ENCODE data around the gene RBM10. TPM values are rescaled to one million over a fixed set of nuclear protein-coding genes. Genes with fewer than 3 reads are reported as not detected.

RBM10 gene
- total RNA-seq, 3 donors from 2014 or later = 28.2 to 33.1 (median 31.0) TPM

- Histone ChIP-seq H3K4me1 (no peaks in the 10 kb centered on the region), H3K27ac (no peak overlapping the region), H3K27me3 (peaks cover 0 to 21% of the 10 kb centered on the region in 2 donors), H3K9me3 (peaks cover 3 to 11% of the 10 kb centered on the region in 2 donors), H3K4me3 (no peak overlapping the region), H3K36me3 (no peaks in the 10 kb centered on the region)
- DNase-seq (ENCODE audit: low spot score in 2 of 2) = no peak
- TF ChIP-seq CTCF (IDR thresholded peaks at IDR 0.05) (no peak), POLR2AphosphoS5 (IDR thresholded peaks at IDR 0.05) (no peak), POLR2A (IDR thresholded peaks at IDR 0.05) (no peak)
- intact Hi-C loops (cut with DNase I; ENCODE audit: low total_unique reads) = no loop called here
These were observed 19.4 kb downstream of the RBM10 start for GRCh38 chrX:47164420-47164819.

- Histone ChIP-seq H3K36me3 (no peaks in the 10 kb centered on the region), H3K27me3 (peaks cover 0 to 36% of the 10 kb centered on the region in 2 donors), H3K9me3 (peaks cover 3 to 11% of the 10 kb centered on the region in 2 donors), H3K4me1 (no peaks in the 10 kb centered on the region), H3K4me3 (no peak overlapping the region), H3K27ac (no peak overlapping the region)
- intact Hi-C loops (cut with DNase I; ENCODE audit: low total_unique reads) = no loop called here
- TF ChIP-seq CTCF (IDR thresholded peaks at IDR 0.05) (no peak), POLR2A (IDR thresholded peaks at IDR 0.05) (no peak), POLR2AphosphoS5 (IDR thresholded peaks at IDR 0.05) (no peak)
- no peak for DNase-seq (ENCODE audit: low spot score in 2 of 2)
These were observed 21.1 kb downstream of the RBM10 start for GRCh38 chrX:47166126-47166525.

- Histone ChIP-seq H3K27me3 (peaks cover 0 to 49% of the 10 kb centered on the region in 2 donors), H3K27ac (no peak overlapping the region), H3K4me3 (no peak overlapping the region), H3K9me3 (peaks cover 3 to 11% of the 10 kb centered on the region in 2 donors), H3K36me3 (no peaks in the 10 kb centered on the region), H3K4me1 (no peaks in the 10 kb centered on the region)
- DNase-seq (ENCODE audit: low spot score in 2 of 2) = no peak
- intact Hi-C loops (cut with DNase I; ENCODE audit: low total_unique reads) = no loop called here
- no peak for TF ChIP-seq POLR2AphosphoS5 (IDR thresholded peaks at IDR 0.05)
- no peak for TF ChIP-seq CTCF (IDR thresholded peaks at IDR 0.05)
- TF ChIP-seq POLR2A (IDR thresholded peaks at IDR 0.05) = no peak
These were observed 23.6 kb downstream of the RBM10 start for GRCh38 chrX:47168495-47169073.

GRCh38 chrX:47169273-47169672 is 24.3 kb downstream of the RBM10 start:
- no peak for DNase-seq (ENCODE audit: low spot score in 2 of 2)
- no peaks in the 10 kb centered on the region for H3K36me3 ChIP-seq
- intact Hi-C loops (cut with DNase I; ENCODE audit: low total_unique reads) = no loop called here
- peaks cover 0 to 54% of the 10 kb centered on the region in 2 donors for H3K27me3 ChIP-seq
- H3K9me3 ChIP-seq = peaks cover 2 to 10% of the 10 kb centered on the region in 2 donors
- no peak overlapping the region for H3K27ac ChIP-seq
- no peaks in the 10 kb centered on the region for H3K4me1 ChIP-seq
- no peak for TF ChIP-seq CTCF (IDR thresholded peaks at IDR 0.05)
- no peak for TF ChIP-seq POLR2A (IDR thresholded peaks at IDR 0.05)
- no peak overlapping the region for H3K4me3 ChIP-seq

- H3K9me3 ChIP-seq = peaks cover 0 to 3% of the 10 kb centered on the region in 2 donors
- no peak overlapping the region for H3K27ac ChIP-seq
- no peak for DNase-seq (ENCODE audit: low spot score in 2 of 2)
- peaks cover 0 to 60% of the 10 kb centered on the region in 2 donors for H3K27me3 ChIP-seq
- H3K36me3 ChIP-seq = no peaks in the 10 kb centered on the region
- no peaks in the 10 kb centered on the region for H3K4me1 ChIP-seq
- TF ChIP-seq CTCF (IDR thresholded peaks at IDR 0.05) (no peak), POLR2AphosphoS5 (IDR thresholded peaks at IDR 0.05) (no peak), POLR2A (IDR thresholded peaks at IDR 0.05) (no peak)
- intact Hi-C loops (cut with DNase I; ENCODE audit: low total_unique reads) = no loop called here
- H3K4me3 ChIP-seq = no peak overlapping the region
These were observed 24.9 kb downstream of the RBM10 start for GRCh38 chrX:47169726-47170515.
